Loucy (cell line): Measurements from ENCODE around the gene MTHFD2L.
A peak's percentile ranks its signal among the peaks of the same experiment; 100 is the strongest.

ENCODE experiments used
- H2AFZ ChIP-seq: fragments of 200-600 bp; sonication (generic); 2 replicates; pipeline ENCODE4 v1.6.0; 2016; ENCODE audit warnings: antibody characterized with exemption, mild to moderate bottlenecking, low read length, moderate library complexity
- H3F3A ChIP-seq: fragments of 200-600 bp; 2 replicates; pipeline ENCODE4 v1.6.0; 2016; ENCODE audit warnings: antibody characterized with exemption, low read depth, mild to moderate bottlenecking
- H3K27me3 ChIP-seq: fragments of 200-600 bp; sonication (generic); 2 replicates; pipeline ENCODE4 v1.6.1; 2014; ENCODE audit warnings: low read length, mild to moderate bottlenecking; ENCODE audit not compliant: insufficient read depth, poor library complexity, severe bottlenecking
- H3K36me3 ChIP-seq: fragments of 200-600 bp; sonication (generic); 2 replicates; pipeline ENCODE4 v1.6.1; 2016; ENCODE audit warnings: low read length; ENCODE audit not compliant: insufficient read depth
- H3K4me1 ChIP-seq: fragments of 200-600 bp; sonication (generic); 2 replicates; pipeline ENCODE4 v1.5.1; 2014; ENCODE audit warnings: low read length, mild to moderate bottlenecking; ENCODE audit not compliant: insufficient read depth, poor library complexity, severe bottlenecking
- H3K4me2 ChIP-seq: fragments of 200-600 bp; sonication (generic); 2 replicates; pipeline ENCODE4 v1.6.0; 2014; ENCODE audit warnings: antibody characterized with exemption, low read length, low read depth, mild to moderate bottlenecking; ENCODE audit not compliant: poor library complexity, severe bottlenecking
- H3K4me3 ChIP-seq: fragments of 200-600 bp; sonication (generic); 2 replicates; pipeline ENCODE4 v1.5.1; 2014; ENCODE audit warnings: low read length, mild to moderate bottlenecking, mixed read lengths; ENCODE audit not compliant: poor library complexity, severe bottlenecking
- H3K79me2 ChIP-seq: fragments of 200-600 bp; sonication (generic); 2 replicates; pipeline ENCODE4 v1.6.1; 2014; ENCODE audit warnings: low read length; ENCODE audit not compliant: insufficient read depth
- H3K9ac ChIP-seq: fragments of 200-600 bp; sonication (generic); 2 replicates; pipeline ENCODE4 v1.6.0; 2014; ENCODE audit warnings: mild to moderate bottlenecking, low read depth, low read length, moderate library complexity; ENCODE audit not compliant: poor library complexity, severe bottlenecking
- H3K9me2 ChIP-seq: fragments of 200-600 bp; sonication (generic); replicated peaks from 2 replicates; pipeline ENCODE4 v1.6.1; 2016; ENCODE audit warnings: low read depth, low read length, mixed read lengths
- H3K9me3 ChIP-seq: fragments of 200-600 bp; sonication (generic); 2 replicates; pipeline ENCODE4 v1.6.1; 2014; ENCODE audit warnings: mild to moderate bottlenecking, antibody characterized with exemption, low read length, low read depth; ENCODE audit not compliant: insufficient read depth
- H4K20me1 ChIP-seq: fragments of 200-600 bp; sonication (generic); 2 replicates; pipeline ENCODE4 v1.6.0; 2014; ENCODE audit warnings: antibody characterized with exemption, low read length, mild to moderate bottlenecking; ENCODE audit not compliant: insufficient read depth, poor library complexity, severe bottlenecking
- EZH2phosphoT487 ChIP-seq: fragments of 200-600 bp; IDR thresholded peaks from 2 replicates; pipeline ENCODE4 v1.6.1; 2018; ENCODE audit warnings: antibody characterized with exemption, mild to moderate bottlenecking, moderate library complexity, borderline replicate concordance
- TF ChIP-seq, protein P1 (sequence below): fragments of 200-600 bp; sonication (generic); conservative IDR thresholded peaks from 2 replicates; pipeline ENCODE4 v1.5.1; 2014; ENCODE audit warnings: mild to moderate bottlenecking, antibody characterized with exemption, low read length

MTHFD2L gene

DNA sequence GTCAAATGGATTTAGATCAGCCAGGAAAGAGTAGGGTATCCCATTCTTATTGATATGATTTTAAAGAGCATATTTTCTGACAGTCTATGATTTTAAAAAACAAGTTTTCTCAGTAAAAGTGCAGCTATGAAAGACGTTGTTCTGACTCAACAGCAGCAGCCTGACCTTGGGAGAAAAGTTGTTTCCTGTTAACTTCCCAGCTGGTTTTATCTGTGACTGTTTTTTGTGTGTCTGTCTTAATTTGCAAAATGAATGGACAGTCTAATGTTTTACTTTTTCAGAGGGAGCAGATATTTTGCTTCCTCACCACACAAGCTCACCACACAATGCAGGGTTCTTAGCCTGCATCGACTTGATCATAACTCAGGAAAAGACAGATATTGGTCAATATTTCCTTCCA, 764 bp upstream of the MTHFD2L start:
- peaks cover 41% of the 10 kb centered on the region for H3K4me1 ChIP-seq
- peaks cover 51% of the 10 kb centered on the region for H3K79me2 ChIP-seq
- peak overlapping the region; percentile 89 for H3K4me3 ChIP-seq
- no peaks in the 10 kb centered on the region for H3K27me3 ChIP-seq
- peak overlapping the region; percentile 86 for H2AFZ ChIP-seq
- H3K9me2 ChIP-seq: no peaks in the 10 kb centered on the region
- H3K36me3 ChIP-seq: no peaks in the 10 kb centered on the region
- no peaks in the 10 kb centered on the region for H3K9me3 ChIP-seq
- peak overlapping the region; percentile 91 for H3K4me2 ChIP-seq
- H3F3A ChIP-seq: no peaks in the 10 kb centered on the region; the same call in 1 of the 2 replicates
- H3K9ac ChIP-seq: peak overlapping the region; percentile 82
- no peak for TF ChIP-seq EZH2phosphoT487
- TF ChIP-seq, protein P1, sequence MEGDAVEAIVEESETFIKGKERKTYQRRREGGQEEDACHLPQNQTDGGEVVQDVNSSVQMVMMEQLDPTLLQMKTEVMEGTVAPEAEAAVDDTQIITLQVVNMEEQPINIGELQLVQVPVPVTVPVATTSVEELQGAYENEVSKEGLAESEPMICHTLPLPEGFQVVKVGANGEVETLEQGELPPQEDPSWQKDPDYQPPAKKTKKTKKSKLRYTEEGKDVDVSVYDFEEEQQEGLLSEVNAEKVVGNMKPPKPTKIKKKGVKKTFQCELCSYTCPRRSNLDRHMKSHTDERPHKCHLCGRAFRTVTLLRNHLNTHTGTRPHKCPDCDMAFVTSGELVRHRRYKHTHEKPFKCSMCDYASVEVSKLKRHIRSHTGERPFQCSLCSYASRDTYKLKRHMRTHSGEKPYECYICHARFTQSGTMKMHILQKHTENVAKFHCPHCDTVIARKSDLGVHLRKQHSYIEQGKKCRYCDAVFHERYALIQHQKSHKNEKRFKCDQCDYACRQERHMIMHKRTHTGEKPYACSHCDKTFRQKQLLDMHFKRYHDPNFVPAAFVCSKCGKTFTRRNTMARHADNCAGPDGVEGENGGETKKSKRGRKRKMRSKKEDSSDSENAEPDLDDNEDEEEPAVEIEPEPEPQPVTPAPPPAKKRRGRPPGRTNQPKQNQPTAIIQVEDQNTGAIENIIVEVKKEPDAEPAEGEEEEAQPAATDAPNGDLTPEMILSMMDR: no peak
- peaks cover 20% of the 10 kb centered on the region for H4K20me1 ChIP-seq

DNA sequence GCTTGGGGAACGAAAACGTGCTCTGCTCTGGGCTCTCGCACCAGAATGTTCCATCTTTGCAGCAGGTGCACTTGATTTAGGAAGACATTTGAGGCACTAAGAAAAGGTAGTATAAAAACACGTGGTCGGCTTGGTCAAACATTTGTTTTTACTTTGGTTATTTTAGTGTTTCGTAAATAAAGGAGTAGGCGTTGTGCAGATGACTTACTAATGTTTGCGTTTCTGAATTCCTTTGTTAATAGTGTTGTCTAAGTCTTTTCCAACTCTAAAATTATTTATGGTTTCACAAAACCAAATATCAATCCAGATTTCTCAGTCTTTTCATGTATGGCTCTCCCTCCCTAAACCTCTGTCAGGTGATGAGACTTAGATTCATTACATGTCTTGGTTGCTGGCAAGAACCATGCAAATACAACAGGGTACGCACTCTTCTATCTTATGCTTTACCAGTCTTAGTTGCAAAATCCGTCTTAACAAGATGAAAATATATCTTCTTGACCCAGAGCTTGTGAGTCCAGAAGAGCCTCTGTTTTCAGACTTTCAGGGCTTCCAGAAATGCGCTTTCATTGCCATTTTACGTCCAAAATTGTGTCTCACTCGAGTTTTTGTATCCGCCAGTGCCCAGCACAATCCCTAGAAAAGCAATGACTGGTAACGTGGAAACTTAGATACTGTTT, 686 bp downstream of the MTHFD2L start:
- peak overlapping the region; percentile 86 for H2AFZ ChIP-seq
- H3K27me3 ChIP-seq: no peaks in the 10 kb centered on the region
- peaks cover 20% of the 10 kb centered on the region for H4K20me1 ChIP-seq
- H3K79me2 ChIP-seq: peaks cover 57% of the 10 kb centered on the region
- H3K36me3 ChIP-seq: no peaks in the 10 kb centered on the region
- peak overlapping the region; percentile 82 for H3K9ac ChIP-seq
- TF ChIP-seq EZH2phosphoT487: no peak
- TF ChIP-seq, protein P1: no peak
- H3K9me2 ChIP-seq: no peaks in the 10 kb centered on the region
- peak overlapping the region; percentile 86 for H3K4me2 ChIP-seq
- H3K9me3 ChIP-seq: no peaks in the 10 kb centered on the region
- H3F3A ChIP-seq: no peaks in the 10 kb centered on the region; the same call in 1 of the 2 replicates
- peak overlapping the region; percentile 89 for H3K4me3 ChIP-seq
- H3K4me1 ChIP-seq: peaks cover 41% of the 10 kb centered on the region

DNA sequence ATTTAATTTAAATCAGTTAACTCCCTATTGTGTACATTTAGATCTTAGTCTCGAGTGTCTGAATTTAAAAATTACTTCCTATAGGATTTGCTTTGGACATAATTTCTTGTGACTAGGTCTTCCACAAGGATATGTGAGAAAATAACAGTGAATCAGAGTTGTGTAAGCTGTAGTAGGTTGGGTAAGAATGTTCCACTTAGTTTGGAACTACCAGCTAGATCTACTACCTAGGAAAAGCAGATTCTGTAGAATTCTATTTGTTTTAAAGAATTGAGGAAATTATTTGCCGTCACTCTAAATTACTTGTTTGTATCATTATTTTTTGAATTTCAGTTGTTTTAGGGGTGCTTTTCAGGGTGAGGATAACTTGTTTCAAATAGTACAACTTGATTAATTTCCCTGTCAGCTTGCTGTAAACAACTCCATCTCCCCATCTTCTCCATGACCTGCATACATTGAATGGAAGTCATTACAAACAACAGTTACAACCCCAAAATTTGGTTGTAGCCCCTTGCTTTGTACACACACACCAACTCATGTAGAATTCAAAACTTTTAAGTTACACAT, 1.3 kb downstream of the MTHFD2L start:
- no peaks in the 10 kb centered on the region for H3K27me3 ChIP-seq
- no peaks in the 10 kb centered on the region for H3K9me2 ChIP-seq
- H3F3A ChIP-seq: no peaks in the 10 kb centered on the region; the same call in 1 of the 2 replicates
- H3K4me2 ChIP-seq: peak overlapping the region; percentile 86
- TF ChIP-seq, protein P1: no peak
- TF ChIP-seq EZH2phosphoT487: no peak
- H4K20me1 ChIP-seq: peaks cover 20% of the 10 kb centered on the region
- H3K4me1 ChIP-seq: peaks cover 42% of the 10 kb centered on the region
- H3K4me3 ChIP-seq: peak overlapping the region; percentile 89
- peaks cover 60% of the 10 kb centered on the region for H3K79me2 ChIP-seq
- no peaks in the 10 kb centered on the region for H3K9me3 ChIP-seq
- H3K36me3 ChIP-seq: no peaks in the 10 kb centered on the region
- H2AFZ ChIP-seq: no peak overlapping the region
- peak overlapping the region; percentile 82 for H3K9ac ChIP-seq
